GM21423 (cell line): Measurements from ENCODE around the gene LAMC2.

ENCODE experiments used
- ATAC-seq: cut with Tn5 transposase; IDR thresholded peaks from one replicate; pipeline ENCODE4 v1.9.1; 2021; ENCODE audit warnings: mild to moderate bottlenecking, moderate library complexity; ENCODE audit not compliant: unreplicated experiment

The LAMC2 gene

GRCh38 chr1:183210681-183211080 lies 24.6 kb downstream of the LAMC2 start:
- no peak for ATAC-seq

- ATAC-seq, result no peak
These were observed 26.8 kb downstream of the LAMC2 start for GRCh38 chr1:183212870-183213269.

GRCh38 chr1:183214021-183214970 lies 28.2 kb downstream of the LAMC2 start:
- ATAC-seq, result no peak

- ATAC-seq, result no peak
These were observed 29.1 kb downstream of the LAMC2 start for GRCh38 chr1:183215076-183215720.

GRCh38 chr1:183215936-183216335 lies 29.9 kb downstream of the LAMC2 start:
- ATAC-seq, result no peak

GRCh38 chr1:183218027-183218618 lies 32.1 kb downstream of the LAMC2 start:
- ATAC-seq, result no peak

- no peak for ATAC-seq
These were observed 33.0 kb downstream of the LAMC2 start for GRCh38 chr1:183218971-183219615.

GRCh38 chr1:183219616-183220009 lies 33.5 kb downstream of the LAMC2 start:
- ATAC-seq, result no peak

GRCh38 chr1:183222909-183223308 lies 36.8 kb downstream of the LAMC2 start:
- no peak for ATAC-seq

GRCh38 chr1:183223467-183223866 lies 37.4 kb downstream of the LAMC2 start:
- no peak for ATAC-seq

GRCh38 chr1:183226361-183226760 lies 40.3 kb downstream of the LAMC2 start:
- ATAC-seq, result no peak

- ATAC-seq, result no peak
These were observed 40.9 kb downstream of the LAMC2 start for GRCh38 chr1:183226963-183227362.

- peak; percentile 57 for ATAC-seq
These were observed 41.6 kb downstream of the LAMC2 start for GRCh38 chr1:183227422-183228346.

GRCh38 chr1:183228347-183229220 lies 42.5 kb downstream of the LAMC2 start:
- no peak for ATAC-seq

GRCh38 chr1:183230413-183230812 lies 44.3 kb downstream of the LAMC2 start:
- ATAC-seq, result no peak

- ATAC-seq, result no peak
These were observed 45.5 kb downstream of the LAMC2 start for GRCh38 chr1:183231545-183231944.

- no peak for ATAC-seq
These were observed 47.0 kb downstream of the LAMC2 start for GRCh38 chr1:183233113-183233512.

- no peak for ATAC-seq
These were observed 48.8 kb downstream of the LAMC2 start for GRCh38 chr1:183234660-183235476.
